GM18511 (cell line): ENCODE results near the gene C3orf20.

Experiments
- ATAC-seq: cut with Tn5 transposase; IDR thresholded peaks from one replicate; pipeline ENCODE4 v1.9.1; 2021; ENCODE audit warnings: mild to moderate bottlenecking, moderate library complexity; ENCODE audit not compliant: unreplicated experiment

C3orf20 gene

DNA sequence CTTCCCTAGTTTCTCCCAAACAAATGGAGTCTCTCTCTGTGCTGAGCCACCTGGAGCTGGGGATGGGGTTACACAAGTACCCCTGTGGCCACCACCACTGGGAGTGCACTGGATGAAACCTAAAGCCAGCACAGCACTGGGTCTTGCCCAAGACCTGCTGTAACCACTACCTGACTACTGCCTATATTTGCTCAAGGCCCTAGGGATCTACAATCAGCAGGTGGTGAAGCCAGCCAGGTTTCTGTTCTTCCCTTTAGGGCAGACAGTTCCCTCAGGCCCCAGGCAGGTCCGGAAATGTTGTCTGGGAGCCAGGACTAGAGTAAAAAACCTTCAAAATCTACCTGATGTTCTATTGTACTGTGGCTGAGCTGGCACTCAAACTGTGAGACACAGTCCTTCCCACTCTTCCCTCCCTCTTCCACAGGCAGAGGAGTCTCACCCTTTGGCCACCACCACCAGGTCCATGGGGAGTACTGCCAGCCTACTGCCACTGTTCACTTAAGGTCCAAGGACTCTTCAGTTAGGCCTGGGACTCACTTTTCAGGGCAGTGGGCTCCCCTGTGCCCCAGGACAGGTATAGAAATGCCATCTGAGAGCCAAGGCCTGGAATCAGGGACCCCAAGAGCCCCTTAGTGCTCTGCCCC, 23.8 kb downstream of the C3orf20 start:
- ATAC-seq, result no peak

DNA sequence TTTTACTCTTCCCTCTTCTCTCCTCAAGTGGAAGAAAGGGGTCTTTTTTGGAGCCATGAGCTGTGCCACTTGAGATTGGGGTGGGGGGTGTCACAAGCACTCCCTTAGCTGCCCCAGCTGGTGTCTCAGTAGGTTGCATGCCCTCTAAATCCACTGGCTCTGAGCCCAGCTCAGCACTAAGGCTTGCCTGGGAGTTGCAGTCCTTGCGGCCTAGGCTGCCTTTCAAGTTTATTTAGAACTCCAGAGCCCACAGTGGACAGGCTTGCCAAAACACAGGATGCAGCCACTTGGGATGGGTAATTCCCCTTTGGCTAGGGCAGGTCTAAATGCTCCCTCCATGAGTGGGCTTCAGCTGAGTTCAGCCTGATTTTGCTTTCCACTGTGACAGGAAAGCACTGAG, 24.7 kb downstream of the C3orf20 start:
- no peak for ATAC-seq

DNA sequence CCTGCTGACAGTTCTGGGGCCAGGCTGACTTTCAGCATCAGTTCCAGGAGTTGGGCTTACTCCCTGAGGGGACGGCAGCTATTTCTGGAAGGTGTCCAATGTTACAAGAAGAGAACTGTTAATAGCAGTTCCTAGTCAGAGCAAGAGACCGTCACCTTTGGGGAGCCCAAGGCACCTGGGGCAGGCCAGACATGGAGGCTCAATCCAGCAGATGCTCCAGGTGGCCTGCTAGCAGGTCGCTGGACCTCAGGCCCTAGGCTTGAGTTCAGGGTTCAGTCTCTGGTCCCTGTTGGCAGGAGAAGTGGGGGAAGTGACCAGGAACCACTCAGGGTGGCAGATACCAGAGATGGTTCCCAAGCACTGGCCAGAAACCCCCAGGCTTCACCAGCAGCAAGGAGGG, 25.9 kb downstream of the C3orf20 start:
- no peak for ATAC-seq

DNA sequence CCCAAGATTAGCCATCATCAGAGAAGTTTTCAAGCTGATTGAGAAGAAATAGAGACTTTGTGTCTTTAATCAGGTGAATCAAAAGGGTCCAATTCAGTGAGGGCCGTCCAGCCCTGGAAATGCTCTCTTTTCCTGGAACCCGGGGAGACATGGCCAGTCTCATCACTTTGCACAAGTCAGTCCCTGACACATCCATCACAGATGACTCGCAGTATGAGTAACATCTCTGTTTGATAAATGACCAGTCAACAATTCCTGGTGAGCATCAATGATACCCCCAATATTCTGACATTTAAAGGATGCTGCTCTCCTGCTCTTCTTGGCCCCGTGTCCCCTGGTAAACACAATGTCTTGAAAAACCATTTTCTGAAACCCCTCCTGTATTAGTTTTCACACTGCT, 26.7 kb downstream of the C3orf20 start:
- ATAC-seq, result no peak

DNA sequence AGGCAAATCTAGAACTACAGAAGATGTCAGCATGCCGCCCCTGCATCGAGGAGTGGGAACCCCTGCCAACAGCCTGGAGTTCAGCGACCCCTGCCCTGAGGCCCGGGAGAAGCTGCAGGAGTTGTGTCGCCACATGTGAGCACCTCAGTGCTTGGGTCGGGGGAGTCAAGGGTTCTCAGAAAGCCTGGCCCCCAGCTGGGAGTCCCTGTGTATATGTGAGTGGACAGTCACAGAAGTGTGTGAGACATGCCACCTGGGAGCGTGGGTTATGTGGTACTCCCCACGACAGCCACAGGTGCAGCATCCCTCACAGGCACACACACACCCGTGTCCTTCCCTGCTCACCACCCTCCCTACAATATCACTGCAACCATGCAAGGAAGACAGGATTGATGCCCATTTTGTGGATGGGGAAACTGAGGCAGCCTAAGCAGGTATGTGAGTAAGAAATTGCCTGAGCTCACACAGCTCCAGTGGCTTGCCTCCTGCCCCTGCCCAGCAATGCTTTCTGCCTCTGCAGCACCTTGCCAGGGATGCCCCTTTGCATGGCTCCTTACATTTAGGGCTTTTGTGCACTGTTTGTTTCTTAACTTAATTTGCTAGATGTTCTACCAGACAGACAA, 28.3 kb downstream of the C3orf20 start:
- no peak for ATAC-seq

DNA sequence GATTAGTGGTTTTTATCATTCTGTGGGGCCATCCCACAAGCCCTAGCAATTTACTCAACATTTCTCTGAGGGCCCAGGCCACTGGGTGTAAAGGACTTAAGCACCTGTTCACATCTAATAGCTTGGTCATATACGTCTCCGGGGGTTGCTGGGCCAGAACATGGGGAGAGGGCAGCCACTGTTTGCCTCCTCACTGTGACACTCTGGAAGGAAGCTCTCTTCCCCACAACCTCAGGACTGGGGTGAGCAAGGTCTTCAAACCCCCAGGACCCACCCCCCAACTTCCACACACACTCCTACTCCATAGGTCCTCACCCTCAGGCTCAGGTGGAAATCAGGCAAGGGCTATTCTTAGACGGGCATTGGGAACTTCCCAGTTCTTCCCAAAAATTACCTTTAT, 28.9 kb downstream of the C3orf20 start:
- ATAC-seq, result no peak

DNA sequence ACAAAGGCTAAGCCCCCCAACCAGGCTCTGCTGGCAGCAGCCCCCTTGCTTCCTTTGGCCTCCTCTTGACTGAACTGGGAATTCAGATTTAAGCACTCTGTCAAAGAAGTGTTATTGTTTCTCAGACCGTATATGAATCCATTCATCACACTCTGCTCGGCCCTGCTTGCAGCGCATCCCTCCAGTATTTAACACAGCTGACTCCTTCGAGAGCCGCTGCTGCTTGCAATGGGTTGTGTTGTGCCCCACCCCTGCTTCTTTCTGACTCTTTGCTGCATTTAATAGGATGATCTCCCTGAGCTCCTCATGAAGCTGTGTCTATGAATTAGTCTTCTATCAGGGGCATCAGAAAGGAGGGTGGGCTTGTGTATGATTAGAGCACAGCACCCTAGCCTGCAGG, 31.2 kb downstream of the C3orf20 start:
- ATAC-seq, result no peak

DNA sequence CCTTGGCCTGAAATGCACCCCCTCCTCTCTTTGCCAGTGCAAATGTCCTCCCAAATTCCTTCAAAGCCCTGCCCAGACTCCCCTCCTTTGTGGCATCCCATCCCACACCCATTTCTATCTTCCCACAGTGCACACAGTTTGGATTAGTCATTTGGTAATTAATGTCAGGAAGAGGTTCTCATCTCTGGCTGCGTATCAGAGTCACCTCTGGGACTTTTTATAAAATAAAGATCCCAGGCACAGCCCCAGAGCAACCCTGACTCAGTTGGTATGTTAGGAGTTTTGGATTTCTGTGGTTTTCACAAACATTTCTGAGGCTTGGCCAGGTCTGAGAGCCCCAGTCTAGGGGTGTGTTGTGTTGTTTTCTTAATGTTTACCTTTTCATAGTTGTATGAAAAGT, 41.6 kb downstream of the C3orf20 start:
- ATAC-seq, result no peak

DNA sequence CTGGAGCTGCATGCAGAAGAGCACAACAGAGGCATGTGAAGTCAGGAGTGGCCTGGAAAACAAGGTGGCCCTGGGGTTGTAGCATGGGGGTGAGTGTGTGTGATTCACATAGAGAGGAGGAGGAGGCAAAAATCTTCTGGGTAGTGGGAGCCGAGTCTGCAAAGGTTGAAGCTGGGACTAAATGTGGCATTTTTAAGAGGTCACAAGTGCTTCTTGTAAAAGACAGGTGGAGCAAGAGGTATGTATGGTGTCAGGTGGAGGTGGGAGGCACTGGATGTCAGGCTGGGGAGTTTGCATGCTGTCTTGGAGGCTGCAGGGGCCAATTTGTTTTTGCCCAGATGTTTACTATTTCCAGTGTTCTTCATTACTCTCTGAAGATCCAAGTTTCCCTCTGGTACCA, 42.4 kb downstream of the C3orf20 start:
- no peak for ATAC-seq

DNA sequence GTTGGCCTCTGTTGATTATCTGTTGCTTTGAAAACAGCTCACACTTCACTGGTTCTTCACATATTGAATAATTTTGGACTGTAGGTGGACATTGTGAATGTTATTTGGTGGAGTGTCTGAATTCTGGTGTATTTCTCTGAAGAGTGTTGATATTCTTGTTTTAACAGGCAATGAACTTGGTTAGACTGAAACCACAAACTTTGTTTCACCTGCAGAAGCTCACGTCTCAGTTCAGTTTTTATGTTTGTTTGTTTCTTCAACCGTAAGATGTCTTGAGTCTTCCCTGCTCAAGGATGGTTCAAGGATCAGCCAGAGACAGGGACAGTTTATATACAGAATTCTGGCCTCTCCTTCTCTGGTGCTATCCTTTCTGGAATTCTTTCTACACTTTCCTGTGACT, 43.6 kb downstream of the C3orf20 start:
- peak; percentile 56 for ATAC-seq

DNA sequence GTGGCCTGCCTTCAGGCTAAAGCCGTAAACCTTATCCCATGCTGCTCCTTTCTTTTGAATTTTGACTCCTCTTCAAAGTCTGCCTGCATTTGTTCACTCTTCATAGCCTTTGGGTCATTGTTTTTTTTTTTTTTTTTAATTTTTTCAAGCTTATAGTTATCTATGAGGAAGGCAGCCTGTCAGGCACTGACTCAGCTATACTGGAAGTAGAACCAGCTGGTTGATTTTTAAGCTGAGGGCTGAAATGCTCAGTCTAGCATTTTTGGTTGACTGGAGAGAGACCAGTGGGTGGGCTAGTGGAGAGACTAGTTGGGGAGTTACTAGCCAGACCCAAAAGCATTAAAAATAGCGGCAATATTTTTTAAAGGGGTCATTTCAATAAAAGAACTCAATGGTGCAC, 44.1 kb downstream of the C3orf20 start:
- ATAC-seq, result peak; percentile 48

DNA sequence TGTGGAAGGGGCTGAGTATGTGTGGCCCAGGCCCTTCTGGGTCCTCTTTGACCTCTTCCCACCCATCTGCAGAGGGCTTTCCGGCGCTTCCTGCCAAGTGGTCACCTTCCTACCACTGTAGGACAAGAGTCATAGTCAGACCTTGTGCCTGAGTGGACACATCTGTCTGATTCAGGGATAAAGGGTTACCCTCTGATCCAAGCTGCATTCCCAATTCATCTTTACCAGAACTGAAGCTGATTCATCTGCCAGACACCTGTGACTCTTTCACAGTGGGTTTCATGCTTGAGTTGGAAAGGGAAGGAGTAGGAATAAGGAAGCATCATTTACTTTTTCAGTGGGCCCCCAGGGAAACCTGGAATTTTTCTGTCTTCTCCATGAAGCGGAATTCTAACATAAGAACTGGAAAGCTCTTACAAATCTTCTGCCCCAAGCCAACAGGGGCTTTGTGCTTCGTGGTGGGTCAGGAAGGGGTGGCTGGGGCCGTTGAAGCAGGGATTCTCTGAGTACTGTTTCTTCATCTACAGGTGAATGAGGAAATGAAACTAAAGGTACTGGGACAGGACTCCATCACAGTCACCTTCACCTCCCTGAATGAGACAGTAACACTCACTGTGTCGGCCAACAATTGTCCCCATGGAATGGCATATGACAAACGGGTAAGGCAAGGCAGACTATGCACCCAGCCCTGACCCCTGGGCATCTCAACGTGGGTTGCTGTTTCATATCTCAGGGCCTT, 46.4 kb downstream of the C3orf20 start:
- no peak for ATAC-seq

DNA sequence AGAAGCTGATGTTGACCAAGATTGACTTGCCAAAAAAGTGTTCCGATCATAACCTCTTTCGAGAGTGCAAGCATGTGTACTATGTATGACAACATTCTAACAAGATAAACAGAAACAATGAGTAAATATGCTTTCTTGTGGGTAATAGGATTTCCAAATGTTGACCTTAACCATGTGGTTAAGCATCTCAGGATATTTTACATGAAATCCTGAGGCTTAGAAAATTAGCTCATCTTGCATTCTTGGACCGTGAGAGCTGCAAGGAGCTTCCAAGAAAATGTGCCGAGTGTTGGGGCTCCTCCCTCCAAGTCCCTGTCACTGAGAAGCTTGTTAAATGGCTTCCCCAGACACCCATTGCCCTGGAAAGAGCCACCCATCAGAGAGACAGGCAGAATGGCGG, 50.1 kb downstream of the C3orf20 start:
- ATAC-seq, result no peak

DNA sequence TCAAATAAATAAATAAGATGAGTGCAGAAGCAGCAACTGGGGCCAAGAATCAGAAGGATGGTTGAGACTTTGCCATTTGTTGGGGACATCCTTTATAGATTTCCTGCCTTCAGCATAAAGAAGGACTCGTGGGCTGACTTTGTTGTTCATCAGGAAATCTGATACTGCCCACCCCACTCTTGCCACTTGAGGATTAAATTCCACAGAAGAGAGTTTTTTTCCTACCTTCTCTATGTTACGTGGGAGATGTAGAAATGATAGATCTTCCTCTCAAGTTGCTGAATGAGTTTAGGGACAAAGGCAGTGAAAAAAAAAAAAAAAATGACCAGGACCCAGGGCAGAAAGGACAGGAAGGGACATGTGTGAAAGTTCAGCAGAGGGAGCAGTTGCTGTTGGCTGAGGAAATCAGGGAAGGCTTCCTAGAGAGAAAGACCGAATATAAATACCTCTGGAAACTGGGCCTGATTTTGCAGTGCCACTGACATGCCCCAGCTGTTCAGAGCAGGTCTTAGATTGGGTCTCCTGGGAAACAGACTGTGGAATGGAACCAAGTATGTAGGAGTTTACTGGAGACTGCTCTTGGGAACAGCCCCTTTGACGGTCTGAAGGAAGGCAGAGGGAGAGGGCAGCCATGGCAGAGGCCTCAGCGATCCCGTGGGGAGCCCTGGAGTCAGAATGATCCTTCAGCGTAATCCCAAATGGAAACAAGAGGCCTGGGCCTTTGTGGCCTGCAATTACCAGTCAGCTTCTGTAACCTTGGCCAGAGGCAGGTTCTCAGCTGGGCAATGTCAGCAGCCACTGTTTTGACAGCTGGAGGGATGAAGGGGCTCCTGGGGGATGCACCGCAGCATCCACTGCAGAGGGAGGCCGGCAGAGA, 50.9 kb downstream of the C3orf20 start:
- ATAC-seq, result no peak

DNA sequence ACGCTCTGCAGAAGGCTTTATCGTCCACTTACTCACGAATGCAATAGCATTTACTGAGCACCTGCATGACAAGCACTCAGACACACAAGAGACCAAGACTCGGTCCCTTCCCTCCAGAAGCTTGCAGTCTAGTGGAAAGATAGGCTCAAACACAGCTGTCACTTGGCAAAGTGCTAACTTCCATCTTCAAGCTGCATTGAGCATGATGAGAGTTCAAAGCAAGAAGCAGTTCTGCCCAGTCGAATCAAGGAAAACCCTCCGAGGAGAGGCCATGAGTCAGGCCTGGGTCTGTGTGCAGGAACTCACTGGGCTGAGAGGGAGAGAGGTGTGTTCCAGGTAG, 51.5 kb downstream of the C3orf20 start:
- no peak for ATAC-seq

DNA sequence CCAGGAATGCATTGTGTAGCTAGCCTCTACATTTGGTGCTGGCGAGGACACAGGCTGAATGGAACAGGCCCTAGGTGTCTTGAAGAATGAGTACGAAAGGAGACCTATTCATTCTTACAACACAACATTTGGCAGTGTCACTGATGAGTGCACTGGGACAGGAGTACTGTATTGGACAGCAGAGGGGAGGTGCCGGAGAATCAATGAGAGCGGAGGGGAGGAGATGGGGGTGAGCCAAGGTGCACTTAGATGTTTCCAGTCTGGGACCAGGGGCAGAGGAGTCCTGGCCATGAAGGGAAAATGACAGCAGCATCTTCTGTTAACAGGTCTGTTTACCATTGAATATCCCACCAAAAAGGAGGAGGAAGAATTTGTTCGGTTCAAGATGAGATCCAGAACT, 53.2 kb downstream of the C3orf20 start:
- no peak for ATAC-seq

DNA sequence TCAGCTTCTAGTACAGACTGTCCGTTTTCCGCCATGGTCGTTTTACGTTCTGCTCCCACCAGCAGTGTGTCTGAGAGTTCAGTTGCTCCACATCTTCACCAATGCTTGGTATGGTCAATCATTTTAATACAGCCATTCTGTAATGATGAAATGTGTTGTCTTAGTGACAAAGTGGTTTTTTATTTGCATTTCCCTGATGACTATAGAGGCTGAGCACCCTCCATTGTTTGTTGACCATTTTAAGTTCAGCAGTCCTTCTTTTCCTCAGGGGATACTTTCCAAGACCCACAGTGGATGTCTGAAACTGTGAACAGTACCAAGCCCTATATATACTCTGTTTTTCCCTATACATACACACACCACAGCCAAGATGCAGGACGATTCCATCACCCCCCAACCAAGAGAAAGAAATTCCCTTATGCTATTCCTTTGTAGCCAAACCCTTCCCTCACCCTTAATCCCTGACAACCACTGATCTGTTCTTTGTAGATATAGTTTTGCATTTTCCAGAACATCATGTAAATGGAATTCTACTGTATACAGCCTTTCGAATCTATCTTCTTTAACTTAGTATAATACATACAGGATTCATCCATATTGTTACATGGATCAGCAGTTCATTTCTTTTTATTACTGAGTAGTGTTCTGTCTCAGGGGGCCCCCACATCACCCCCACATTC, 55.9 kb downstream of the C3orf20 start:
- ATAC-seq, result no peak

DNA sequence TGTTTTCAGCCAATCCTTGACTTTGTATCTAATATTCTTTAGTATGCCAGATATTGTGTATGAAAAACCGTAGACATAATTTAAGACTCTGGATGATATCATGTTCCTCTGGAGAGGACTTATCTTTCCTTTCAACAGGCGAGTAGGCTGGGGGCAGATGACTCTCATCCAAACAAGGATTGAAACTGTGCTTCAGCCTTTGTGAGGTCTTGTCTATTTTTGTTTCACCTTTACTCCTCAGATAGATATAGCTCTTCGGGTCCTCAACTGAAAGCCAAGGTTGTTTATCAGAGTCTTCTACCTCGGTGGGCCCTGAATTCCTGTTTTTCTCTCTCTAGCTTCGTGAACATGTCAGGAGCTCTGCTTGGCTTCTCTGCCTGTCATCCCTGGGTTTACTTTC, 66.0 kb downstream of the C3orf20 start:
- ATAC-seq, result no peak

DNA sequence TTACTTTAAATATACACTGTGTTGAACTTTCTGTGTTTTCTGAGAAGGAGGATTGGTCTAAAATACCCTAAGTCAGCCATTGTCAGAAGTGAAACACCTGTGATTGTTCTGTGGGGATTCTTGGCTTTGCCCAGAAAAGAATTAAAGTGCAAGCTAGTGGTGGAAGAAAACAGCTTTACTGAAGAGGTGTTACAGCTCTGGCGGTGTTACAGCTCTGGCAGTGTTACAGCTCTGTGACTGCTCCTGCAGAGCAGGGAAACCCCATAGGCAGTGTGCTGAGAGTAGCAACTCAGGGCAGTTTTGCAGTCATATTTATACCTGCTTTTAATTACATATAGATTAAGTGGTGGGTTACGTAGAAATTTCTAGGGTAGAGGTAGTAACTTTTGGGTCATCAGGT, 66.6 kb downstream of the C3orf20 start:
- ATAC-seq, result no peak

DNA sequence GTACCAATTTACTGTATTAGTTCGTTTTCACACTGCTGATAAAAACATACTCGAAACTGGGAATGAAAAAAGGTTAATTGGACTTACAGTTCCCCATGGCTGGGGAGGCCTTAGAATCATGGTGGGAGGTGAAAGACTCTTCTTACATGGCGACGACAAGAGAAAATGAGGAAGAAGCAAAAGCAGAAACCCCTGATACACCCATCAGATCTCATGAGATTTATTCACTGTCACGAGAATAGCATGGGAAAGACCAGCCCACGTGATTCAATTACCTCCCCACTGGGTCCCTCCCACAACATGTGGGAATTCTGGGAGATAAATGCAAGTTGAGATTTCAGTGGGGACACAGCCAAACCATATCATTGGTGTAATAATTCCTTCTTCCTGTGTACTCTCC, 69.6 kb downstream of the C3orf20 start:
- ATAC-seq, result no peak

DNA sequence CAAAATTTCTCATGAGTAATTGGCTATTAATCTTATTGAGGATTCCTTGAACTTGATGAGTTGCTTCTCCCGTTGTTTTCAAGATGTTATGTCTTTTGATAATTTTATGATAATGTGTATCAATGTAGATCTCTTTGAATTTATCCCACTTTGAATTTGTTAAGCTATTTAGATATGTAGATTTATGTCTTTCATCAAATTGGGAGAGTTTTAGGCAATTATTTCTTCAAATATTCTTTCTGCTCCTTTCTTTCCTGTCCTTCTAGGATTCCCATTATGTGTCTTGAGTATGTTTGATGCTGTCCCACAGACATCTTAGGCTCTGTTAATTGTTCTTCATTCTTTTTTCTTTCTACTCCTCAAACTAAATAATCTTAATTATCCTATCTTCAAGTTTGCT, 75.7 kb downstream of the C3orf20 start:
- ATAC-seq, result no peak
